H1 (cell line): ENCODE data around the gene ASB3. TPM values are rescaled to one million over a fixed set of nuclear protein-coding genes. Genes with fewer than 3 reads are reported as not detected.

Experiments
- CHD7 ChIP-seq: fragments of 300-600 bp; sonication (generic); IDR thresholded peaks from 2 replicates; pipeline ENCODE4 v1.7.1; 2012; ENCODE audit warnings: low read length, moderate library complexity, mild to moderate bottlenecking, inconsistent platforms; ENCODE audit not compliant: insufficient replicate concordance
- JUND ChIP-seq: IDR thresholded peaks from 2 replicates; pipeline ENCODE4 v1.6.1; 2011; ENCODE audit warnings: mild to moderate bottlenecking, improper control_type of control experiment, low read length
- KDM5A ChIP-seq: fragments of 200-600 bp; IDR thresholded peaks from 2 replicates; pipeline ENCODE4 v1.7.1; 2012; ENCODE audit warnings: mild to moderate bottlenecking, low read length, inconsistent platforms, mixed read lengths
- SIN3A ChIP-seq, 2 experiments: IDR thresholded peaks in 1 of 2; conservative IDR thresholded peaks in 1 of 2; 2 replicates each; pipeline ENCODE4 v1.6.1; 2011 to 2012; ENCODE audit warnings: low read length in 2 of 2, improper control_type of control experiment in 1 of 2, low read depth in 1 of 2, mild to moderate bottlenecking in 1 of 2
- polyA plus RNA-seq, 7 experiments: library from polyadenylated mRNA; depleted of rRNA in 3 of 7; stranded (reverse) in 5 of 7; unstranded in 2 of 7; fragments of >200 nt in 5 of 7; fragments of 200-250 nt in 2 of 7; gene quantifications; 1 replicate in 5 of 7; 2 replicates in 1 of 7; 4 replicates in 1 of 7; pipeline versions ENCODE4 v1.2.1 to v1.2.3, GENCODE V29; 2011 to 2013; ENCODE audit warnings: missing spikeins in 2 of 7, mixed read lengths in 2 of 7
- total RNA-seq: library from RNA; stranded (reverse); fragmentation: NEBNext Ultra II Directional; extraction: Animal tissue kit (Norgen Biotek cat#: 25700); gene quantifications from 2 replicates; pipeline ENCODE4 v1.2.1, GENCODE V29; 2021

The ASB3 gene
- total and polyA plus RNA-seq, 2 of the 8 experiments (the other 6 are each of a cell fraction or from before 2014, with no cell fraction given) = 22.6 to 25.4 TPM

GRCh38 chr2:53767405-53768241, 19.1 kb downstream of the ASB3 start, which contains the start of gene CHAC2 (continued):
- TF ChIP-seq JUND = no peak
- TF ChIP-seq SIN3A (conservative IDR thresholded peaks at IDR 0.05 in 1 of 2, IDR thresholded peaks at IDR 0.05 in 1 of 2; ENCODE audit: low read depth in 1 of 2, low read length in 2 of 2) = peak; percentile 22 to 59; a peak in 1 of 4 replicates
- no peak for TF ChIP-seq KDM5A
- no peak for TF ChIP-seq CHD7
